HEK293T (cell line): Measurements from ENCODE around the gene SIDT2.
"Not testable (repeated sequence)": the region's sequence is repeated elsewhere in the genome, so short reads cannot be mapped to it uniquely, and the experiment has no call there.

Experiments
- CTCF ChIA-PET: fragments of 350-600 bp; formaldehyde crosslinking; extraction: SDS; loops from one replicate; lab custom pipeline; 2021; ENCODE audit warnings: antibody characterized with exemption, inconsistent platforms; lab: Yijun Ruan, JAX
- POLR2A ChIA-PET: fragments of 350-600 bp; formaldehyde crosslinking; extraction: SDS; loops from one replicate; lab custom pipeline; 2020; ENCODE audit warnings: antibody characterized with exemption, inconsistent platforms; lab: Yijun Ruan, JAX
- DNase-seq: peaks from one replicate; pipeline ENCODE4 v3.0.0; 2012; ENCODE audit warnings: mixed read lengths; ENCODE audit errors: extremely low spot score
- ARNT ChIP-seq: fragments of 450-650 bp; IDR thresholded peaks from 2 replicates; pipeline ENCODE4 v1.6.1; 2017; ENCODE audit warnings: mild to moderate bottlenecking
- BHLHE40 ChIP-seq: fragments of 450-650 bp; IDR thresholded peaks from 2 replicates; pipeline ENCODE4 v1.6.1; 2016; ENCODE audit warnings: mild to moderate bottlenecking, moderate library complexity, borderline replicate concordance
- CTBP1 ChIP-seq: fragments of 450-650 bp; IDR thresholded peaks from 2 replicates; pipeline ENCODE4 v1.6.1; 2016; ENCODE audit warnings: borderline replicate concordance
- ELF4 ChIP-seq: fragments of 450-650 bp; IDR thresholded peaks from 2 replicates; pipeline ENCODE4 v1.6.1; 2017; ENCODE audit warnings: antibody characterized with exemption
- FOXA1 ChIP-seq: fragments of 450-650 bp; IDR thresholded peaks from 2 replicates; pipeline ENCODE4 v1.6.1; 2016; ENCODE audit warnings: mild to moderate bottlenecking
- FOXK2 ChIP-seq: fragments of 450-650 bp; IDR thresholded peaks from 2 replicates; pipeline ENCODE4 v1.6.1; 2016; ENCODE audit warnings: mild to moderate bottlenecking
- FOXM1 ChIP-seq: fragments of 450-650 bp; IDR thresholded peaks from 2 replicates; pipeline ENCODE4 v1.6.1; 2017; ENCODE audit warnings: mild to moderate bottlenecking, borderline replicate concordance
- HDGF ChIP-seq: fragments of 450-650 bp; IDR thresholded peaks from 2 replicates; pipeline ENCODE4 v1.6.1; 2017; ENCODE audit warnings: antibody characterized with exemption, borderline replicate concordance
- L3MBTL2 ChIP-seq: fragments of 450-650 bp; conservative IDR thresholded peaks from 2 replicates; pipeline ENCODE4 v1.6.1; 2016; ENCODE audit warnings: mild to moderate bottlenecking
- LEF1 ChIP-seq: fragments of 450-650 bp; IDR thresholded peaks from 2 replicates; pipeline ENCODE4 v1.6.1; 2017; ENCODE audit warnings: mild to moderate bottlenecking, borderline replicate concordance
- NFRKB ChIP-seq: fragments of 450-650 bp; IDR thresholded peaks from 2 replicates; pipeline ENCODE4 v1.6.1; 2016; ENCODE audit warnings: mild to moderate bottlenecking, moderate library complexity
- PKNOX1 ChIP-seq: fragments of 450-650 bp; IDR thresholded peaks from 2 replicates; pipeline ENCODE4 v1.6.1; 2016
- SP1 ChIP-seq: fragments of 450-650 bp; IDR thresholded peaks from 2 replicates; pipeline ENCODE4 v1.6.1; 2017
- SUZ12 ChIP-seq: fragments of 450-650 bp; IDR thresholded peaks from 2 replicates; pipeline ENCODE4 v1.6.1; 2016; ENCODE audit warnings: mild to moderate bottlenecking
- TARDBP ChIP-seq: fragments of 450-650 bp; IDR thresholded peaks from 2 replicates; pipeline ENCODE4 v1.6.1; 2016
- ZNF384 ChIP-seq: fragments of 450-650 bp; IDR thresholded peaks from 2 replicates; pipeline ENCODE4 v1.6.1; 2016

SIDT2 gene

GRCh38 chr11:117178210-117179034 lies at the start of gene SIDT2:
Gene SIDT2 (plus strand): TSS chr11:117178743. CDS start chr11:117179264, 521 bp downstream.
- TF ChIP-seq CTBP1 (no peak), ELF4 (no peak), FOXM1 (peak; percentile 80), TARDBP (no peak), L3MBTL2 (no peak), PKNOX1 (peak; percentile 67), FOXA1 (no peak), ARNT (peak; percentile 48; the same call in 1 of the 2 replicates)
- peak; percentile 91 for DNase-seq
- ChIA-PET CTCF (interaction anchor here (0.7 to 1.8 kb wide), 4 partner anchors 48 to 389 kb away, joined by 3 to 6 read pairs (median 4); partner anchors contain the start of gene PCSK7), POLR2A (interaction anchor here (0.8 to 6.1 kb wide), 6 partner anchors 9 to 53 kb away, joined by 3 to 58 read pairs (median 4); partner anchors contain the start of genes PAFAH1B2 and PCSK7)

GRCh38 chr11:117130396-117130795 lies 48.1 kb upstream of the SIDT2 start:
- CTCF ChIA-PET, DNase-seq, POLR2A ChIA-PET: not testable (repeated sequence)

- CTCF ChIA-PET, result no interaction called here
- TF ChIP-seq TARDBP (no peak), ELF4 (no peak), L3MBTL2 (no peak), SUZ12 (no peak), PKNOX1 (no peak), ZNF384 (no peak), FOXM1 (no peak), FOXK2 (no peak), HDGF (no peak), NFRKB (no peak), LEF1 (no peak), CTBP1 (no peak), BHLHE40 (no peak), SP1 (no peak), FOXA1 (no peak), ARNT (no peak)
- DNase-seq, result no peak
- POLR2A ChIA-PET, result no interaction called here
These were observed 47.7 kb upstream of the SIDT2 start for GRCh38 chr11:117130879-117131278.

GRCh38 chr11:117134431-117134830 lies 44.1 kb upstream of the SIDT2 start:
- DNase-seq, result no peak
- POLR2A ChIA-PET, result no interaction called here
- CTCF ChIA-PET, result no interaction called here
- TF ChIP-seq BHLHE40, result no peak
- TF ChIP-seq NFRKB, result no peak
- no peak for TF ChIP-seq LEF1
- no peak for TF ChIP-seq ELF4
- TF ChIP-seq PKNOX1, result no peak

GRCh38 chr11:117134979-117135378 lies 43.6 kb upstream of the SIDT2 start:
- POLR2A ChIA-PET, CTCF ChIA-PET, DNase-seq: not testable (repeated sequence)

GRCh38 chr11:117137223-117138086 lies 41.1 kb upstream of the SIDT2 start:
- DNase-seq, POLR2A ChIA-PET, CTCF ChIA-PET: not testable (repeated sequence)

- DNase-seq, result peak; percentile 56
- CTCF ChIA-PET, result no interaction called here
- TF ChIP-seq SP1, result no peak
- TF ChIP-seq NFRKB, result no peak
- TF ChIP-seq SUZ12, result no peak
- TF ChIP-seq FOXK2, result no peak
- no peak for TF ChIP-seq LEF1
- no peak for TF ChIP-seq ELF4
- TF ChIP-seq PKNOX1, result no peak
- TF ChIP-seq ZNF384, result no peak
- TF ChIP-seq BHLHE40, result no peak
- TF ChIP-seq L3MBTL2, result no peak
- TF ChIP-seq FOXA1, result no peak
- TF ChIP-seq FOXM1, result no peak
- TF ChIP-seq ARNT, result no peak
- TF ChIP-seq CTBP1, result no peak
- no peak for TF ChIP-seq HDGF
- TF ChIP-seq TARDBP, result no peak
- POLR2A ChIA-PET, result interaction anchor here (0.9 to 4.1 kb wide), 11 partner anchors 9 to 356 kb away, joined by 3 to 58 read pairs (median 5); partner anchors contain the start of genes PCSK7, RNF214, SIDT2 and SIK3
These were observed 35.2 kb upstream of the SIDT2 start for GRCh38 chr11:117143390-117143789.
